HCT116 (cell line): Measurements from ENCODE around the gene TMEM86A.

ENCODE experiments used
- JUND ChIP-seq: IDR thresholded peaks from 2 replicates; pipeline ENCODE4 v1.6.1; 2012
- POLR2A ChIP-seq: IDR thresholded peaks from 2 replicates; pipeline ENCODE4 v1.7.0; 2011; ENCODE audit warnings: borderline replicate concordance; ENCODE audit not compliant: insufficient read depth, insufficient read length; ENCODE audit errors: extremely low read depth
- SP1 ChIP-seq: IDR thresholded peaks from 2 replicates; pipeline ENCODE4 v1.6.1; 2012; ENCODE audit warnings: low read depth
- TCF7L2 ChIP-seq: IDR thresholded peaks from 2 replicates; pipeline ENCODE4 v1.7.0; 2011; ENCODE audit warnings: borderline replicate concordance, inconsistent platforms; ENCODE audit not compliant: insufficient read depth, insufficient read length; ENCODE audit errors: extremely low read depth
- TF ChIP-seq, protein P1 (sequence below), 3 experiments: fragments of 200-600 bp in 1 of 3; sonication (generic) in 1 of 3; IDR thresholded peaks in 2 of 3; conservative IDR thresholded peaks in 1 of 3; 2 replicates each; pipeline ENCODE4 v1.5.1; 2012 to 2017; ENCODE audit warnings: low read depth in 2 of 3, low read length in 2 of 3, antibody characterized with exemption in 1 of 3, borderline replicate concordance in 1 of 3, control low read depth in 1 of 3, mild to moderate bottlenecking in 1 of 3, mixed read lengths in 1 of 3, mixed run types in 1 of 3, moderate library complexity in 1 of 3; ENCODE audit not compliant: insufficient read depth in 1 of 3

DNA sequence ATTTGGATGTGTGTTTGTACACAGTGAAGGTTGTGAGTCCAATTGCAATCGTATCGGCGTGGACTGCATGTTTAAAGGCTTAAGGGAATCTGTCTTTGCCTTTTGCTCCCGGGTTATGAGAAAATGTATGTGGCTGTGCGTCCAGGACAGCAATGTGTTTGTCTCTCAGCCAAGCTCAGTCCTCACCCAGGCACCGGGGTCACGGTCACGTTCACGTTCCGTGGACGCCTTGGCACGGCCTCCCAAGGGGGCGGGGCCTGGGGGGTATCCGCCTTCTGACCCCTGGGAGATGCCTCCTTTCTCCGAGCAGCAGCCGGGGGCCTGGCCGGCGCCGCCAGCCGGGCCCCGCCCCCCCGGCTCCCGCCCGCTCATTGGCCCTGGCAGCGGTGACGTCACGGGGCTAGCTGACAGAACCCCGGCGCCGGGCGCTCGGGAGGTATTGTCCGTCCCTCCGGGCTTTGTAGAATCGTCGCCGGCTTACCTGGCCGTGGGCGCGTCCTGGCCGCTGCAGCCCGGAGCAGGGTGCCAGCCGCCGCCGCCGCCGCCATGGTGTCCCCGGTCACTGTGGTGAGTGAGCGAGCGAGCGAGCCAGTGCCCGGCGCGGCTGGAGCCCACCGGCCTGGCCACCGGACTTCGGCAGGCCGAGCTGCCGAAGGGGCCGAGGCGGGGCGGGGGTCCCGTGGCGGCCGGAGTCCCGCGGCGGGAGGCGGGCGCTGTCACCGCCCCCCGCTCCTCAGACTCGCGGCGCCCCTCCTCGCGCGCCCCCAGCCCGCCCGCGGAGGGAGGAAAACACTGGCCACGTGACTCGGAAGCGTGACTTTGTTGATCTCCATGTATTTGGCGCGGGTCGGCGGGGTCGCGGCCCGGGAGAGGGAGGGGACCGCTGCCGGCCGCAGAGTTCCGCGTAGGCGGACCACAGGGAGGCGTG lies at the start of gene TMEM86A:
- TF ChIP-seq POLR2A, result no peak
- no peak for TF ChIP-seq TCF7L2
- TF ChIP-seq JUND, result no peak
- TF ChIP-seq, protein P1, sequence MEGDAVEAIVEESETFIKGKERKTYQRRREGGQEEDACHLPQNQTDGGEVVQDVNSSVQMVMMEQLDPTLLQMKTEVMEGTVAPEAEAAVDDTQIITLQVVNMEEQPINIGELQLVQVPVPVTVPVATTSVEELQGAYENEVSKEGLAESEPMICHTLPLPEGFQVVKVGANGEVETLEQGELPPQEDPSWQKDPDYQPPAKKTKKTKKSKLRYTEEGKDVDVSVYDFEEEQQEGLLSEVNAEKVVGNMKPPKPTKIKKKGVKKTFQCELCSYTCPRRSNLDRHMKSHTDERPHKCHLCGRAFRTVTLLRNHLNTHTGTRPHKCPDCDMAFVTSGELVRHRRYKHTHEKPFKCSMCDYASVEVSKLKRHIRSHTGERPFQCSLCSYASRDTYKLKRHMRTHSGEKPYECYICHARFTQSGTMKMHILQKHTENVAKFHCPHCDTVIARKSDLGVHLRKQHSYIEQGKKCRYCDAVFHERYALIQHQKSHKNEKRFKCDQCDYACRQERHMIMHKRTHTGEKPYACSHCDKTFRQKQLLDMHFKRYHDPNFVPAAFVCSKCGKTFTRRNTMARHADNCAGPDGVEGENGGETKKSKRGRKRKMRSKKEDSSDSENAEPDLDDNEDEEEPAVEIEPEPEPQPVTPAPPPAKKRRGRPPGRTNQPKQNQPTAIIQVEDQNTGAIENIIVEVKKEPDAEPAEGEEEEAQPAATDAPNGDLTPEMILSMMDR (IDR thresholded peaks at IDR 0.05 in 2 of 3, conservative IDR thresholded peaks at IDR 0.05 in 1 of 3; ENCODE audit: borderline replicate concordance in 1 of 3, insufficient read depth in 1 of 3, low read depth in 2 of 3, low read length in 2 of 3), result no peak
- TF ChIP-seq SP1, result 0 out of 2 replicates have a peak, but pooled peaks have one; percentile 25
